ENCODE results near the gene ALG5.

ALG5 gene

GRCh38 chr13:36945078-36945477 is 54.1 kb downstream of the ALG5 start:
- no peak for DNase-seq (ENCODE audit: low read depth)
- no peak overlapping the region for H3K4me3 ChIP-seq (ENCODE audit: control insufficient read depth, low read depth, low read length)
- no peak for TF ChIP-seq CTCF (IDR thresholded peaks at IDR 0.05; ENCODE audit: control insufficient read depth, insufficient read depth, low read depth, low read length, missing control alignments)

- no peak for TF ChIP-seq CTCF (IDR thresholded peaks at IDR 0.05; ENCODE audit: control insufficient read depth, insufficient read depth, low read depth, low read length, missing control alignments)
- DNase-seq (ENCODE audit: low read depth): no peak
- no peak overlapping the region for H3K4me3 ChIP-seq (ENCODE audit: control insufficient read depth, low read depth, low read length)
Observed at GRCh38 chr13:36925603-36926002, 73.5 kb downstream of the ALG5 start.

GRCh38 chr13:36924001-36924400 is 75.1 kb downstream of the ALG5 start:
- DNase-seq (ENCODE audit: low read depth): no peak
- no peak for TF ChIP-seq CTCF (IDR thresholded peaks at IDR 0.05; ENCODE audit: control insufficient read depth, insufficient read depth, low read depth, low read length, missing control alignments)
- no peak overlapping the region for H3K4me3 ChIP-seq (ENCODE audit: control insufficient read depth, low read depth, low read length)

GRCh38 chr13:36921631-36922301 is 77.4 kb downstream of the ALG5 start:
- no peak for TF ChIP-seq CTCF (IDR thresholded peaks at IDR 0.05; ENCODE audit: control insufficient read depth, insufficient read depth, low read depth, low read length, missing control alignments)
- DNase-seq (ENCODE audit: low read depth): no peak
- no peak overlapping the region for H3K4me3 ChIP-seq (ENCODE audit: control insufficient read depth, low read depth, low read length)

- no peak for TF ChIP-seq CTCF (IDR thresholded peaks at IDR 0.05; ENCODE audit: control insufficient read depth, insufficient read depth, low read depth, low read length, missing control alignments)
- peak overlapping the region; percentile 68 for H3K4me3 ChIP-seq (ENCODE audit: control insufficient read depth, low read depth, low read length)
- no peak for DNase-seq (ENCODE audit: low read depth)
Observed at GRCh38 chr13:36920616-36921185, 78.4 kb downstream of the ALG5 start.

- no peak for DNase-seq (ENCODE audit: low read depth)
- TF ChIP-seq CTCF (IDR thresholded peaks at IDR 0.05; ENCODE audit: control insufficient read depth, insufficient read depth, low read depth, low read length, missing control alignments): no peak
- peak within 1 kb of the TSS; percentile 68 for H3K4me3 ChIP-seq (ENCODE audit: control insufficient read depth, low read depth, low read length)
Observed at GRCh38 chr13:36919833-36920615, 79.1 kb downstream of the ALG5 start, which contains the start of gene SMAD9. Gene SMAD9 (minus strand): TSS chr13:36920238. CDS start chr13:36879689, 40,549 bp downstream.
